SK-N-SH treated with all-trans-retinoic acid at 6 μM for 48 hours (cell line): Measurements from ENCODE around the gene TSKS.

Experiments used
- ESRRG ChIP-seq: fragments of 250-450 bp; sonication (Bioruptor Pico); IDR thresholded peaks from 2 replicates; pipeline ENCODE4 v1.6.1; 2021; ENCODE audit warnings: mild to moderate bottlenecking
- PPARA ChIP-seq: fragments of 250-450 bp; sonication (Bioruptor Pico); IDR thresholded peaks from 2 replicates; pipeline ENCODE4 v1.5.0; 2020; ENCODE audit warnings: mild to moderate bottlenecking, borderline replicate concordance
- ZFP30 ChIP-seq: fragments of 450-650 bp; formaldehyde crosslinking; IDR thresholded peaks from 2 replicates; pipeline ENCODE4 v1.5.0; 2022; ENCODE audit warnings: mild to moderate bottlenecking, moderate library complexity
- TF ChIP-seq, protein P1 (sequence below): fragments of 250-450 bp; sonication (Bioruptor Pico); IDR thresholded peaks from 2 replicates; pipeline ENCODE4 v1.8.0; 2020; ENCODE audit warnings: mild to moderate bottlenecking, moderate library complexity, borderline replicate concordance
- TF ChIP-seq, protein P2 (sequence below): fragments of 250-450 bp; sonication (Bioruptor Pico); IDR thresholded peaks from 2 replicates; pipeline ENCODE4 v1.8.0; 2021; ENCODE audit warnings: low read depth, mild to moderate bottlenecking, moderate library complexity, borderline replicate concordance

DNA sequence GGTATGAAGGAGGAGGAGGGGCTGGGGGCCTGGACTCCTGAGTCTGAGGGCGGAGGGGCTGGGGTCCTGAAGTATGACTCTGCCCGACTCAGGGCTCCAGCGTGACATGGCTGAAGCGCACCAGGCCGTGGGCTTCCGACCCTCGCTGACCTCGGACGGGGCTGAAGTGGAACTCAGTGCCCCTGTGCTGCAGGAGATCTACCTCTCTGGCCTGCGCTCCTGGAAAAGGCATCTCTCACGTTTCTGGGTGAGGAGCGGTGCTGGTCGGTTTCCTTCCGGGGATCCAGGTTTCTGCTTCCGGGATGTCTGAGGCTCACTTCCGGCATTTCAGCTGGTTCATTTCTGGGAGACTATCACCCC, 71.0 kb downstream of the TSKS start:
- TF ChIP-seq, protein P1, sequence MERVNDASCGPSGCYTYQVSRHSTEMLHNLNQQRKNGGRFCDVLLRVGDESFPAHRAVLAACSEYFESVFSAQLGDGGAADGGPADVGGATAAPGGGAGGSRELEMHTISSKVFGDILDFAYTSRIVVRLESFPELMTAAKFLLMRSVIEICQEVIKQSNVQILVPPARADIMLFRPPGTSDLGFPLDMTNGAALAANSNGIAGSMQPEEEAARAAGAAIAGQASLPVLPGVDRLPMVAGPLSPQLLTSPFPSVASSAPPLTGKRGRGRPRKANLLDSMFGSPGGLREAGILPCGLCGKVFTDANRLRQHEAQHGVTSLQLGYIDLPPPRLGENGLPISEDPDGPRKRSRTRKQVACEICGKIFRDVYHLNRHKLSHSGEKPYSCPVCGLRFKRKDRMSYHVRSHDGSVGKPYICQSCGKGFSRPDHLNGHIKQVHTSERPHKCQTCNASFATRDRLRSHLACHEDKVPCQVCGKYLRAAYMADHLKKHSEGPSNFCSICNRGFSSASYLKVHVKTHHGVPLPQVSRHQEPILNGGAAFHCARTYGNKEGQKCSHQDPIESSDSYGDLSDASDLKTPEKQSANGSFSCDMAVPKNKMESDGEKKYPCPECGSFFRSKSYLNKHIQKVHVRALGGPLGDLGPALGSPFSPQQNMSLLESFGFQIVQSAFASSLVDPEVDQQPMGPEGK (CRISPR knock-in tag): no peak
- TF ChIP-seq, protein P2, sequence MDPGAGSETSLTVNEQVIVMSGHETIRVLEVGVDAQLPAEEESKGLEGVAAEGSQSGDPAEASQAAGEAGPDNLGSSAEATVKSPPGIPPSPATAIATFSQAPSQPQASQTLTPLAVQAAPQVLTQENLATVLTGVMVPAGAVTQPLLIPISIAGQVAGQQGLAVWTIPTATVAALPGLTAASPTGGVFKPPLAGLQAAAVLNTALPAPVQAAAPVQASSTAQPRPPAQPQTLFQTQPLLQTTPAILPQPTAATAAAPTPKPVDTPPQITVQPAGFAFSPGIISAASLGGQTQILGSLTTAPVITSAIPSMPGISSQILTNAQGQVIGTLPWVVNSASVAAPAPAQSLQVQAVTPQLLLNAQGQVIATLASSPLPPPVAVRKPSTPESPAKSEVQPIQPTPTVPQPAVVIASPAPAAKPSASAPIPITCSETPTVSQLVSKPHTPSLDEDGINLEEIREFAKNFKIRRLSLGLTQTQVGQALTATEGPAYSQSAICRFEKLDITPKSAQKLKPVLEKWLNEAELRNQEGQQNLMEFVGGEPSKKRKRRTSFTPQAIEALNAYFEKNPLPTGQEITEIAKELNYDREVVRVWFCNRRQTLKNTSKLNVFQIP (CRISPR knock-in tag): no peak
- no peak for TF ChIP-seq ESRRG (CRISPR knock-in tag)
- no peak for TF ChIP-seq ZFP30 (CRISPR knock-in tag)
- no peak for TF ChIP-seq PPARA (CRISPR knock-in tag)
